ENCODE data around the gene OPA3.

OPA3 gene

GRCh38 chr19:45571457-45572220 is 13.0 kb downstream of the OPA3 start:
- Histone ChIP-seq H3K4me3 (no peak overlapping the region), H3K36me3 (peaks cover 11% of the 10 kb centered on the region; the same call in 1 of the 2 replicates), H3K4me1 (peaks cover 7% of the 10 kb centered on the region; the same call in 1 of the 2 replicates), H3K27ac (no peak overlapping the region), H3K9ac (no peak overlapping the region), H4K20me1 (peaks cover 33% of the 10 kb centered on the region; the same call in 1 of the 2 replicates), H3K9me3 (no peaks in the 10 kb centered on the region), H3K27me3 (no peaks in the 10 kb centered on the region), H3K4me2 (no peak overlapping the region)
- no peak for TF ChIP-seq Cebpa-rat (IDR thresholded peaks at IDR 0.05)

DNA sequence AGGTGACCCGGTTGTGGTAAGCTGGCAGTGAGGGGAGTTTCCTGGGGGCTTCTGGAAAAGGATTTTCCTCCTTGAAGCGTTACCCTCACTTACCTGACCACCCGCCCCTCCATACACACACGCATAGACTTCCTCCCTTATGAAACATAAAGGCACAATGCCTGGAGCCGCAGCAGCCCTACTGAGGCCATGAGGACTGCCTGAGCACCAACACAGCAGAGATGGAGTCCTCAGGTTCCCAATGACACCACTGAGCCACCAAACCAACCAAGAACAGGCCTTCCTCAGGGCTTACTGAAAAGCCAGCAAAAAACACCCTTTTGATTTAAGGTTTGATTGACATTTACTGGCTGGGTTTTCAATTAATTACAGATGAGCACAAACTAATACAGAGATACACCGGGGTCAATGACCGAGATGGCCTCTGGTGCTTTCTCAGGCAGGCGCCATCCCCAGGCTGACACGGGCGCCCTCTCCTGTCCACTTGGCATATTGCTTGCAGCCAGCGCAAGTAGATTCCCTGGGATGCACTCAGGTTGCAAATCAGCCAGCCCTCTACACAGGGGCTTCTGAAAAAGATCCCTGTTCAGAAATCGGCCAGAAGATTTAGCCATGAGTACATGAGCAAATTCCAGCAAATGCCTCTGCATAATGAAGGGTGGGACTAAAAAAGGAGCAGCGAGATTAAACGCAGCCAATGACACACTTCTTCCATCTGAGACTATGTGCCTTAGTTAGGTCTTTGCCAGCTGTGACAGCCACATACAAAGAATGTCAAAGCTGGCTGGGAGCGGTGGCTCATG is 14.8 kb downstream of the OPA3 start:
- Histone ChIP-seq H3K4me2 (no peak overlapping the region), H3K9me3 (no peaks in the 10 kb centered on the region), H3K36me3 (peaks cover 11% of the 10 kb centered on the region; the same call in 1 of the 2 replicates), H3K9ac (no peak overlapping the region), H3K4me3 (no peak overlapping the region), H3K4me1 (no peaks in the 10 kb centered on the region), H3K27ac (no peak overlapping the region), H3K27me3 (no peaks in the 10 kb centered on the region), H4K20me1 (peaks cover 23% of the 10 kb centered on the region; the same call in 1 of the 2 replicates)
- no peak for TF ChIP-seq Cebpa-rat (IDR thresholded peaks at IDR 0.05)

DNA sequence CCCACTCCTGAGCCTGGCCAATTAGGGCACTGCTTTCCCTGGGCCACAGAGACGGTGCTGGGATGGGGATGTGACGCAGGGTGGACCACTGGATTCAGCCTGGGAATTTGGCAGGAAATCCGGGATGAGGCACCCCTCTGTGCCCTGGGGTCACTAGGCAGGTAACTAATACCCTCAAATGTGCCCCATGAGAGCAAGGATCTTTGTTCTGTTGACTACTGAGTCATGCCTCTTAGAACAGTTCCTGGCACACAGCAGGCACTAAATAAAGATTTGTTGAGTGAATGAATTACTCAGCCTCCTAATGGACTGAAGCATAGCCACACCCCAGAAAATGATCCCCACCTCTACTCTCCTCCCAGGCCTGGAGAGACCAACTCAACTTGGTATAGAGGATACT is 15.9 kb downstream of the OPA3 start:
- H3K9me3 ChIP-seq: no peaks in the 10 kb centered on the region
- no peak overlapping the region for H3K9ac ChIP-seq
- no peak overlapping the region for H3K4me2 ChIP-seq
- peaks cover 27% of the 10 kb centered on the region; the same call in 1 of the 2 replicates for H4K20me1 ChIP-seq
- peaks cover 5% of the 10 kb centered on the region; the same call in 1 of the 2 replicates for H3K4me1 ChIP-seq
- no peak overlapping the region for H3K4me3 ChIP-seq
- H3K36me3 ChIP-seq: peaks cover 11% of the 10 kb centered on the region; the same call in 1 of the 2 replicates
- no peak for TF ChIP-seq Cebpa-rat (IDR thresholded peaks at IDR 0.05)
- no peaks in the 10 kb centered on the region for H3K27me3 ChIP-seq
- no peak overlapping the region for H3K27ac ChIP-seq

DNA sequence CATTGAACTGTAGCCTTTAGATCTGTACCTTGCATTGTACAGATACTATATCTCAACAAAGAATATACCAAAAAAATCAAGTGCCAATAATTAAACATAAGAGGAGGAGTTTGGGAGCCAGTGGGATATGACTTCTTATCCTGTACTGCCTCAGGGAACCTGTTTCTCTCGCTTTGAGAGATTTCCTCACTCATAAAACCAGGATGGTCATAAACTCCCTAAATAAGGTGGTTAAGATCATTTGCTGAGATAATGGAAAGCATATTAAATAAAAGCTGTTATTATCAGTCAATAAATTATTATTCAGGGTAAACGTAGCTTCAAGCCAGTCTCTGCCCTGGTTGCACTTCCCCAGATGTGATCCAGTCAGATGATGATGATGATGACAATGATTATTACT is 17.0 kb downstream of the OPA3 start:
- H3K4me3 ChIP-seq: no peak overlapping the region
- H3K27me3 ChIP-seq: no peaks in the 10 kb centered on the region
- no peak overlapping the region for H3K4me2 ChIP-seq
- H3K9ac ChIP-seq: no peak overlapping the region
- H4K20me1 ChIP-seq: peaks cover 27% of the 10 kb centered on the region; the same call in 1 of the 2 replicates
- peaks cover 5% of the 10 kb centered on the region; the same call in 1 of the 2 replicates for H3K4me1 ChIP-seq
- peaks cover 12% of the 10 kb centered on the region; the same call in 1 of the 2 replicates for H3K36me3 ChIP-seq
- no peaks in the 10 kb centered on the region for H3K9me3 ChIP-seq
- TF ChIP-seq Cebpa-rat (IDR thresholded peaks at IDR 0.05): no peak
- H3K27ac ChIP-seq: no peak overlapping the region

- H3K4me3 ChIP-seq: no peak overlapping the region
- no peak overlapping the region for H3K4me2 ChIP-seq
- peaks cover 3% of the 10 kb centered on the region; the same call in 1 of the 2 replicates for H3K36me3 ChIP-seq
- no peak overlapping the region for H3K27ac ChIP-seq
- peaks cover 5% of the 10 kb centered on the region; the same call in 1 of the 2 replicates for H3K4me1 ChIP-seq
- peaks cover 27% of the 10 kb centered on the region; the same call in 1 of the 2 replicates for H4K20me1 ChIP-seq
- no peaks in the 10 kb centered on the region for H3K27me3 ChIP-seq
- no peak overlapping the region for H3K9ac ChIP-seq
- H3K9me3 ChIP-seq: no peaks in the 10 kb centered on the region
- TF ChIP-seq Cebpa-rat (IDR thresholded peaks at IDR 0.05): no peak
Measured at GRCh38 chr19:45564131-45564780, 20.3 kb downstream of the OPA3 start.

DNA sequence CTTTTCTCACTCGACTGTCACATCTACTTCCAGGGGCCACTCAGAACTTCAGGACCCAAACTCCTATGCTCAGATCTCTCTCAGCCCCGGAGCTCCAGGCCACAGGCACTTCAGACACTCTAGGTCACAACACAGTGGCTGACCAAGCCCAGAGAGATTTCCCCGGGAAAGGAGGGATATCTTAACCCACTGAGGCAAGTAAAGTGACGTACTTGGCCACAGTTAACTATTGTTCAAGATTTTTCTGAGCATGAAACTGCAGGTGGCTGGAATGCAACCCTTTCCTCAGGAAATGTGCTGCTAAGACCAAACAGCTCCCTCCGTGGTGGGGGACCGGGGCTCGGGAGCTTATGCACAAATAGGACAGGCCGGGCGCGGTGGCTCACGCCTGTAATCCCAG is 23.9 kb downstream of the OPA3 start:
- no peak for TF ChIP-seq Cebpa-rat (IDR thresholded peaks at IDR 0.05)
- no peaks in the 10 kb centered on the region for H3K27me3 ChIP-seq
- 0 out of 2 replicates have a peak, but pooled peaks cover 3% of the 10 kb centered on the region for H3K36me3 ChIP-seq
- no peak overlapping the region for H3K27ac ChIP-seq
- H3K9me3 ChIP-seq: no peaks in the 10 kb centered on the region
- no peak overlapping the region for H3K4me3 ChIP-seq
- no peak overlapping the region for H3K9ac ChIP-seq
- peaks cover 26% of the 10 kb centered on the region for H4K20me1 ChIP-seq
- H3K4me2 ChIP-seq: no peak overlapping the region
- H3K4me1 ChIP-seq: peaks cover 5% of the 10 kb centered on the region; the same call in 1 of the 2 replicates

DNA sequence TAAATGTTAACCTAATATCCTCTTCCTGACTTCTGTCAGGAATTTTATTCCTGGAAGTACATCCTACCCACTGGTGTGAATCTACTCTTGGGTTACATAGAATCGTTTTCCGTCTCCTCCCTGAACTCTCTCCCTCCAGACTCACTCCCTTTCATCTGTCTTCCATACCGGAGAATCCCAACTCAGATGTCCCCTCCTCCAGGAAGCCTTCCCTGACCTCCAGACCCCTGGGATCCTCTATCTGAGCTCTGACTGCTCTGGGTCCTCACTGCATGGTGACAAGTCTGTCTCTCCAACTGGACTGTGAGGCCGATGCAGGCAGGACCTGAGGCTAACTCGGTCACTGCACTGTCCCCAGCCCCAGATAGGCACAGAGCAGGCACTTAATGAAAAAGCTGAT is 24.6 kb downstream of the OPA3 start:
- Histone ChIP-seq H3K9ac (no peak overlapping the region), H3K4me3 (no peak overlapping the region), H3K36me3 (0 out of 2 replicates have a peak, but pooled peaks cover 3% of the 10 kb centered on the region), H3K27me3 (no peaks in the 10 kb centered on the region), H3K27ac (no peak overlapping the region), H3K4me2 (no peak overlapping the region), H3K9me3 (no peaks in the 10 kb centered on the region), H3K4me1 (peaks cover 5% of the 10 kb centered on the region; the same call in 1 of the 2 replicates), H4K20me1 (peaks cover 26% of the 10 kb centered on the region)
- no peak for TF ChIP-seq Cebpa-rat (IDR thresholded peaks at IDR 0.05)

DNA sequence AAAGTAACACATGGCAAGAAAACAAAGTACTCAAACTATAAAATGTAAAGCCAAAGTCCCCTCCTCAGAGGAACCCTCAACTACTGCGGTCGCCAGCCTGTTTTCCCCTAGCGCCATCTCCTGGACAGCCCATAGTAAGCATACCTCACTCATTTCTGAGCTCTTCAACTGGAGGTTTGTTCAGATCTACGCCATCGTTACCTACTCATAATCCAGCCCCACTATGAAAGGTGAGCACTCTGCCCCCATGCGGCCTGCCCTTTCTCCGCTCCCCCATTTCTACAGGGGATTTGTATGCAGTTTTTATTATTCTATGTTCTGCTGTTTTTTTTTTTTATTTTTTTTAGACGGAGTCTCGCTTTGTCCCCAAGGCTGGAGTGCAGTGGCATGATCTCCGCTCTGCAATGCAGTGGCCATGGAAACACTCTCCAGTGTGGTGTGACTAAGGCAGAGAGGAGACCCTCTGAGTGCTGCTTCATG is 26.2 kb downstream of the OPA3 start:
- Histone ChIP-seq H3K4me1 (no peaks in the 10 kb centered on the region), H3K9me3 (no peaks in the 10 kb centered on the region), H4K20me1 (peaks cover 28% of the 10 kb centered on the region), H3K36me3 (peaks cover 11% of the 10 kb centered on the region), H3K27ac (no peak overlapping the region), H3K4me2 (no peak overlapping the region), H3K9ac (no peak overlapping the region), H3K4me3 (no peak overlapping the region), H3K27me3 (no peaks in the 10 kb centered on the region)
- no peak for TF ChIP-seq Cebpa-rat (IDR thresholded peaks at IDR 0.05)

DNA sequence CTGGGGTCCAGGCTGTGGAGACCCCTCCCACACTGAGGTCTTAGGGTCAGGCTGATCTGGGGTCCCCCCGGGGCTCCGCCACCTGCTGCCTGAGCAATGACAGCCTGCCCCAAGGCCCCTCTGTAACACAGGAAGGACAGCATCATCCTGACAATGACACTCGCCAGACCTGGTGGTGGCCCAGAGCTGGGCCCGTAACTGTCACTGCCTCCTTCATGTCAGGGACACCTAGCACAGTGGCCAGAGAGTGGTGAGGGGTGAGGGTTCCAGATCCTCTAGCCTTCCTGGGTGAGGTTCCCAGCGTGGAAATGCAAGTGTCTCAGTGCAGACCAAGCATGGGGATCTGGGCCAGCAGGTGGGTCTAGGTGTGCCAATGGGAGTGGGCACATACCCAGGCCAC is 27.8 kb downstream of the OPA3 start:
- peaks cover 28% of the 10 kb centered on the region for H4K20me1 ChIP-seq
- no peaks in the 10 kb centered on the region for H3K9me3 ChIP-seq
- H3K4me2 ChIP-seq: no peak overlapping the region
- peaks cover 16% of the 10 kb centered on the region for H3K36me3 ChIP-seq
- H3K4me3 ChIP-seq: no peak overlapping the region
- no peaks in the 10 kb centered on the region for H3K4me1 ChIP-seq
- H3K27me3 ChIP-seq: no peaks in the 10 kb centered on the region
- H3K27ac ChIP-seq: no peak overlapping the region
- no peak overlapping the region for H3K9ac ChIP-seq
- TF ChIP-seq Cebpa-rat (IDR thresholded peaks at IDR 0.05): no peak
